HS-5 (cell line): ENCODE measurements around the gene FERD3L.

ENCODE experiments used
- DNase-seq: peaks from one replicate; pipeline ENCODE4 v3.0.0-alpha.2; 2012; ENCODE audit warnings: low read depth

The FERD3L gene

GRCh38 chr7:19117091-19117869, 27.9 kb downstream of the FERD3L start, which contains the start of gene TWIST1:
Gene TWIST1, minus strand, starts transcription at chr7:19117636. Its CDS starts 315 bp downstream, at chr7:19117321.
- DNase-seq: peak; percentile 20

- no peak for DNase-seq
These were observed 28.8 kb downstream of the FERD3L start for GRCh38 chr7:19116121-19117090.

- DNase-seq: no peak
These were observed 30.7 kb downstream of the FERD3L start for GRCh38 chr7:19114551-19114855.

GRCh38 chr7:19113855-19114550, 31.2 kb downstream of the FERD3L start:
- DNase-seq: peak; percentile 45

GRCh38 chr7:19113002-19113350, 32.2 kb downstream of the FERD3L start:
- DNase-seq: no peak

GRCh38 chr7:19112274-19113001, 32.8 kb downstream of the FERD3L start:
- DNase-seq: no peak

- no peak for DNase-seq
These were observed 33.5 kb downstream of the FERD3L start for GRCh38 chr7:19111474-19112273.

GRCh38 chr7:19110776-19111175, 34.4 kb downstream of the FERD3L start:
- no peak for DNase-seq

GRCh38 chr7:19110026-19110730, 35.0 kb downstream of the FERD3L start:
- no peak for DNase-seq

GRCh38 chr7:19109000-19109946, 35.9 kb downstream of the FERD3L start:
- DNase-seq: no peak

- peak; percentile 37 for DNase-seq
These were observed 37.7 kb downstream of the FERD3L start for GRCh38 chr7:19107356-19108146.

GRCh38 chr7:19107081-19107355, 38.2 kb downstream of the FERD3L start:
- no peak for DNase-seq

GRCh38 chr7:19106241-19107080, 38.8 kb downstream of the FERD3L start:
- DNase-seq: no peak

GRCh38 chr7:19105546-19105945, 39.7 kb downstream of the FERD3L start:
- DNase-seq: no peak

- DNase-seq: no peak
These were observed 40.4 kb downstream of the FERD3L start for GRCh38 chr7:19104811-19105210.

- no peak for DNase-seq
These were observed 42.3 kb downstream of the FERD3L start for GRCh38 chr7:19102884-19103283.

GRCh38 chr7:19101909-19102308, 43.3 kb downstream of the FERD3L start:
- DNase-seq: no peak

- DNase-seq: no peak
These were observed 43.7 kb downstream of the FERD3L start for GRCh38 chr7:19101472-19101871.
